Erythroblast (primary cell): ENCODE results near the gene CYP4F22.

Experiments used
- GATA1 ChIP-seq: IDR thresholded peaks from 2 replicates; pipeline ENCODE4 v1.6.1; 2011; ENCODE audit warnings: low read depth, mild to moderate bottlenecking, control low read depth, low read length, moderate library complexity
- POLR2A ChIP-seq: IDR thresholded peaks from 2 replicates; pipeline ENCODE4 v1.6.1; 2011; ENCODE audit warnings: mild to moderate bottlenecking, low read length

- TF ChIP-seq POLR2A (no peak), GATA1 (no peak)
These were observed 67.1 kb downstream of the CYP4F22 start for GRCh38 chr19:15575406-15575805.
